ENCODE data around the gene IRF1. TPM values are rescaled to one million over a fixed set of nuclear protein-coding genes. Genes with fewer than 3 reads are reported as not detected.
A peak's percentile ranks its signal among the peaks of the same experiment; 100 is the strongest.

The IRF1 gene
- total and polyA plus RNA-seq, 12 donors, result 3.0 to 116 (median 20.1) TPM

DNA sequence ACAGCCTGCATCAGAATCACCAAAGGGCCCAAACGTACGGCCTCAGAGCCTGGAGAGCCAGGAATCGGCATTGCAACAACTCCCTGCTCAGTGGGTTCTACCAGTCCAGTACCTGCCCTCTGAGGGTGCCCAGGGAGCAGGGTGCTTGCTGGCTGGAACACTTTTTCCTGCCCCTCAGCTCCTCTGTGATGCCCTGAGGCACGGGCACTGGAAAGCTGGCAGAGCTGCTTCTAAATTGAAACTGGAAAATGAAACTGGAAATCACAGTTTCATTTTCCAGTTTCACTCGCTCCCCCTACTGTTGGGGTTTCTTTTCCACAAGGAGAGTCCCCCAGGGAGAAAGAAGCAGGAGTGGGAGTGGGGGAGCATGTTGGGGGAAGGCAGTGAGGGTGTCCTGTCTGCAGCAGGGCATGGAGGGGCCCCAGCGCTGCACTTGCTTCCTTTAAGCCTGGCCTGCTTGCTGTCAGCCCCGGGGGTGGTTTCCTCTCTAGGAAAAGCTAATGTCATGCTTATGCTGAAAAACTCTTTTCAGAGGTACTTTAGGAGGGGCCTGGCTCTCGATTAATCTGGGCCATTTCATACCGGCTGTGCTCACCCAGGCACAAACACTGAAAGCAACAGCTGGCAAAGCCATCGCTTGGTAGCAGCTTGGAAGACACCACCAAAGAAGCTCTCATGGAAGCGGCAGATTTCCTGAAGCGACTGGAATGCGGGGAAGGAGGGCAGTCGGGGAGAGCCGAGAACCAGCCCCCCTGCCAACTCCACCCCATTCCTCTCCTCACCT lies 26.2 kb downstream of the IRF1 start:
- no peaks in the 10 kb centered on the region for H3K9me3 ChIP-seq (replicated peaks in 1 of 3)
- peak in 1 of 7 donors; percentile 55 for DNase-seq
- H3K27me3 ChIP-seq, result no peaks in the 10 kb centered on the region
- H3K36me3 ChIP-seq (replicated peaks in 1 of 2), result no peaks in the 10 kb centered on the region
- peak overlapping the region in 3 of 5 donors; percentile 34 to 79 (median 64) for H3K27ac ChIP-seq
- 44 to 65% (median 59%) methylated on average over 7 to 15 of the region's 15 CpGs for WGBS, 4 donors
- H3K4me3 ChIP-seq, result no peak overlapping the region
- intact Hi-C loops (cut with DNase I), result no loop called here
- H3K4me1 ChIP-seq (replicated peaks in 1 of 2), result peaks cover 20 to 62% of the 10 kb centered on the region in 2 donors
- TF ChIP-seq, protein P1, sequence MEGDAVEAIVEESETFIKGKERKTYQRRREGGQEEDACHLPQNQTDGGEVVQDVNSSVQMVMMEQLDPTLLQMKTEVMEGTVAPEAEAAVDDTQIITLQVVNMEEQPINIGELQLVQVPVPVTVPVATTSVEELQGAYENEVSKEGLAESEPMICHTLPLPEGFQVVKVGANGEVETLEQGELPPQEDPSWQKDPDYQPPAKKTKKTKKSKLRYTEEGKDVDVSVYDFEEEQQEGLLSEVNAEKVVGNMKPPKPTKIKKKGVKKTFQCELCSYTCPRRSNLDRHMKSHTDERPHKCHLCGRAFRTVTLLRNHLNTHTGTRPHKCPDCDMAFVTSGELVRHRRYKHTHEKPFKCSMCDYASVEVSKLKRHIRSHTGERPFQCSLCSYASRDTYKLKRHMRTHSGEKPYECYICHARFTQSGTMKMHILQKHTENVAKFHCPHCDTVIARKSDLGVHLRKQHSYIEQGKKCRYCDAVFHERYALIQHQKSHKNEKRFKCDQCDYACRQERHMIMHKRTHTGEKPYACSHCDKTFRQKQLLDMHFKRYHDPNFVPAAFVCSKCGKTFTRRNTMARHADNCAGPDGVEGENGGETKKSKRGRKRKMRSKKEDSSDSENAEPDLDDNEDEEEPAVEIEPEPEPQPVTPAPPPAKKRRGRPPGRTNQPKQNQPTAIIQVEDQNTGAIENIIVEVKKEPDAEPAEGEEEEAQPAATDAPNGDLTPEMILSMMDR (IDR thresholded peaks at IDR 0.05), result peak in 1 of 6 experiments; percentile 22
- TF ChIP-seq POLR2A (IDR thresholded peaks at IDR 0.05), result no peak

DNA sequence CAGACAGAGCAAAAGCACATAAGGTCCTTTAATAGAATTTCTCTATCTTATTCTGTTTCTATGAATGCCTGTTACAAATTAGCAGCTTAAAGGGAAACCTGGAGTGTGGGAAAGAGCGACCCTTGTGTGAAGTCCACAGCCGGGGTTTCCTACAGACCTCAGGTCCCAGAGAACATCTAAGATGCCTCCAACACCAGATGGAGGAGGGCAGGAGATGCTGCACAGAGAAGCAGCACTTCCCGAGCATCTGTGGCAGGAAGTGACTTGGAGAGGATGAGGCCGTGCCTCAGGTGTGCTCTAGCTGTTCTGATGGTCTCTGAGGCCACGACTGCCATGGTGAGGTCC lies 26.8 kb downstream of the IRF1 start:
- intact Hi-C loops (cut with DNase I), result no loop called here
- no peak for DNase-seq
- 68 to 80% (median 73%) methylated on average over 3 to 5 of the region's 5 CpGs for WGBS, 4 donors
- TF ChIP-seq, protein P1 (IDR thresholded peaks at IDR 0.05), result no peak
- no peak for TF ChIP-seq POLR2A (IDR thresholded peaks at IDR 0.05)
- Histone ChIP-seq H3K36me3 (replicated peaks in 1 of 2) (no peaks in the 10 kb centered on the region), H3K4me3 (no peak overlapping the region), H3K4me1 (replicated peaks in 1 of 2) (peaks cover 20 to 67% of the 10 kb centered on the region in 2 donors), H3K9me3 (replicated peaks in 1 of 3) (no peaks in the 10 kb centered on the region), H3K27me3 (no peaks in the 10 kb centered on the region), H3K27ac (peak overlapping the region in 3 of 5 donors; percentile 34 to 79 (median 64))

DNA sequence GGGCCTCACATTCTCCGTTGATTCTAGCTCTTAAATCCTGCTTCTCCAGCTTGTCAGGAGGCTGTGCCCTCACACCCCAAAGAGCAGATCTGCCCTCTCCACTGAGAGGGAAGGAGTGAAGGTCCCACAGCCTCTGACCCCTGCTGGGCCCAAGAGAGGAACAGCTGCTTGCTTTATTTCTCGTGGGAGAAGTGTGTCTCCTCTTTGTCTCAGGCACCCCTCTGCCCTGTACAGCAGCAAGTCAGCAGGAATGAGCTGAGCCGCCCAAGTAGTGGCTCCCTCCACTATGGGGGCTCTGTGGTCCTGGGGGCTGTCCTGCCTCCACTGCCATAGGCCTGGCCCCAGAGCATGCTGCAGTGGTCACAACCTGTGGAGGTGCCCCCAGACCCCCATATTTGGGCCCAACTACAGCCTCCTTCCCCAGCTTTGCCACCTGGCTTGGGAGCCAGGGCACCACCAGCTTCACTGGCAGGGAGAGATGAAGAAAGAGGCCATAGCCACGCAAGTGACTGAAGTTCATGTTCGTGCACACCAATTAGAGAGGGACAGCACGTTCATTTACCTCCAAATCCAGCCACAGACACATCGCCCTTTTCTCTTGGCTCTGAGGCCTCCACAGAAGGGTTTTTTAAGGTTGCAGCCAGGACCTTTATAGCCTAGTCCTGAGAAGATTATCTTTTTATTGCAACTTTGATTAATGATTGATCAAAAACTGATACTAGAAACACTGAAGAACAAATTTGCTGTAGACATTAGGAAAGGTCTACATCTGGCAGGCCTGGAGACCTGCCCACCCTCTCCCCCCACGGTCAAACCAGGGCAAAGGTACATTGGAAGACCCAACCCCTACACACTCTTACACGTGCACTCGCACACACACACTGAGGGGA lies 27.5 kb downstream of the IRF1 start:
- Histone ChIP-seq H3K4me1 (replicated peaks in 1 of 2) (peaks cover 20 to 71% of the 10 kb centered on the region in 2 donors), H3K27ac (peak overlapping the region in 1 of 5 donors; percentile 64), H3K27me3 (no peaks in the 10 kb centered on the region), H3K9me3 (replicated peaks in 1 of 3) (no peaks in the 10 kb centered on the region), H3K36me3 (replicated peaks in 1 of 2) (no peaks in the 10 kb centered on the region), H3K4me3 (no peak overlapping the region)
- peak in 1 of 7 donors; percentile 35 for DNase-seq
- intact Hi-C loops (cut with DNase I), result no loop called here
- TF ChIP-seq POLR2A (IDR thresholded peaks at IDR 0.05), result no peak
- TF ChIP-seq, protein P1 (IDR thresholded peaks at IDR 0.05), result no peak
- WGBS, 4 donors, result 86 to 92% (median 87%) methylated on average over 10 of the region's 10 CpGs

DNA sequence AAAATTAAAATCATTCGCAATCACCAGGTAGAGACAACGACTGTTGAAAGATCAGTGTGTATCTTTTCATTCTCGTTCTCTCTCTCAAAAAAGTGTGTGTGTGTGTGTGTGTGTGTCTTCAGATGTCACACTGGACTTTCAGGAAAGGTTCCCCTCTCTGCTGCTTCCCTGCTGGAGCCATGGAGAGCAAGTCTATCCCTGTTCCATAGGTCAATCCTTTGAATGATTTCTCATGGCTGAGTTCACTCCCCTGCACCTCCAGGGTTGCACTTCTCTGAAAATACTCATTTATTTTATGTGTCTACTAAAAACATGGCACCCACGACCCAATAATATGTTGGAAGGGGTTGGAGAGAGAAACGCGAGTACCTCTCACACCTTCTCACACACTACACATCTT lies 28.2 kb downstream of the IRF1 start:
- H3K27me3 ChIP-seq, result no peaks in the 10 kb centered on the region
- H3K36me3 ChIP-seq (replicated peaks in 1 of 2), result no peaks in the 10 kb centered on the region
- WGBS, 4 donors, result 86 to 93% (median 91%) methylated on average over 6 of the region's 6 CpGs
- DNase-seq, result no peak
- H3K4me1 ChIP-seq (replicated peaks in 1 of 2), result peaks cover 18 to 70% of the 10 kb centered on the region in 2 donors
- no peak overlapping the region for H3K4me3 ChIP-seq
- H3K9me3 ChIP-seq (replicated peaks in 1 of 3), result no peaks in the 10 kb centered on the region
- TF ChIP-seq POLR2A (IDR thresholded peaks at IDR 0.05), result no peak
- intact Hi-C loops (cut with DNase I), result no loop called here
- no peak overlapping the region for H3K27ac ChIP-seq
